ENCODE measurements around the gene NAMPT.

DNA sequence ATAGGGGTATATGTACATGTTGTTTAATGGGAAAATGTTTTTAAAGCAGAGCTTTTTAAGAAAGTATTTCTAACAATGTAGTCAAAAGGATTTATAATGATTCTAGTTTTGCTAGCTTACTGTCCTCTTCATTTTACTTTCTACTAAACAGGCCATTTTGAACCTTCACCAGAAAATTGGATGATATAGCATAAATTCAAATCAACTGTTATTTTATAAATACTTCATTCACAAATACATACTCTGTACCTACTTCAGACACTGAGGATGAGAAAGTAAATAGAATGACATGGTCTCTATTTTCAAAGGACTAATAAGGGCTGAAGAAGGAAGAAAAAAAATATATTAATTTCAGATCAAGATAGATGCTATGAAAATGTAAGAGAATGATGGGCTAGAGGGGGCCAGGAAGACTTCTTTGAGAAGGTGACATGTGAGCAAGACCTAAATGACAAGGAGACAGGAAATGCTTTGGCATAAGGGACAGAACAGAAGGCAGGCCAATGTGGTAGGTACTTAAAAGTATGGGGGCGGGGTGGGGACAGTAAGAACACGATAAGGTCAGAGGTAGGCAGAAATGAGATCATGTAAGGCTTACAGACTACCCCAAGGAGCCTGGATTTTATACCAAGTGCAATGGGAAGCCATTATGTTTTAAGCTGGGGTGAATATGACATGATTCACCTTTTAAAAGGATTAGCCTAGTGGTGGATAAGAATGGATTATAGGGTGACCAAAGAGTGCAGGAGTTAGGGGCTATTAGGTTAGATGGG lies 5.2 kb downstream of the NAMPT start:
- TF ChIP-seq, protein P1, sequence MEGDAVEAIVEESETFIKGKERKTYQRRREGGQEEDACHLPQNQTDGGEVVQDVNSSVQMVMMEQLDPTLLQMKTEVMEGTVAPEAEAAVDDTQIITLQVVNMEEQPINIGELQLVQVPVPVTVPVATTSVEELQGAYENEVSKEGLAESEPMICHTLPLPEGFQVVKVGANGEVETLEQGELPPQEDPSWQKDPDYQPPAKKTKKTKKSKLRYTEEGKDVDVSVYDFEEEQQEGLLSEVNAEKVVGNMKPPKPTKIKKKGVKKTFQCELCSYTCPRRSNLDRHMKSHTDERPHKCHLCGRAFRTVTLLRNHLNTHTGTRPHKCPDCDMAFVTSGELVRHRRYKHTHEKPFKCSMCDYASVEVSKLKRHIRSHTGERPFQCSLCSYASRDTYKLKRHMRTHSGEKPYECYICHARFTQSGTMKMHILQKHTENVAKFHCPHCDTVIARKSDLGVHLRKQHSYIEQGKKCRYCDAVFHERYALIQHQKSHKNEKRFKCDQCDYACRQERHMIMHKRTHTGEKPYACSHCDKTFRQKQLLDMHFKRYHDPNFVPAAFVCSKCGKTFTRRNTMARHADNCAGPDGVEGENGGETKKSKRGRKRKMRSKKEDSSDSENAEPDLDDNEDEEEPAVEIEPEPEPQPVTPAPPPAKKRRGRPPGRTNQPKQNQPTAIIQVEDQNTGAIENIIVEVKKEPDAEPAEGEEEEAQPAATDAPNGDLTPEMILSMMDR (conservative IDR thresholded peaks at IDR 0.05 in 1 of 2, IDR thresholded peaks at IDR 0.05 in 1 of 2; ENCODE audit: low read depth in 1 of 2, low read length in 2 of 2) = no peak
- TF ChIP-seq EZH2 (IDR thresholded peaks at IDR 0.05; ENCODE audit: low read length, missing control alignments) = no peak

All from fibroblast of lung (primary cell).